DND-41 (cell line): ENCODE data around the gene CHMP1B.

ENCODE experiments used
- EZH2 ChIP-seq: IDR thresholded peaks from 3 replicates; pipeline ENCODE4 v1.6.1; 2012; ENCODE audit warnings: borderline replicate concordance, low read depth, mild to moderate bottlenecking, moderate library complexity, low read length, inconsistent platforms; ENCODE audit not compliant: severe bottlenecking
- TF ChIP-seq, protein P1 (sequence below): IDR thresholded peaks from 2 replicates; pipeline ENCODE4 v1.5.1; 2012; ENCODE audit warnings: borderline replicate concordance, low read length, moderate library complexity, mild to moderate bottlenecking; ENCODE audit not compliant: poor library complexity, severe bottlenecking; ENCODE audit errors: extremely low read depth

DNA sequence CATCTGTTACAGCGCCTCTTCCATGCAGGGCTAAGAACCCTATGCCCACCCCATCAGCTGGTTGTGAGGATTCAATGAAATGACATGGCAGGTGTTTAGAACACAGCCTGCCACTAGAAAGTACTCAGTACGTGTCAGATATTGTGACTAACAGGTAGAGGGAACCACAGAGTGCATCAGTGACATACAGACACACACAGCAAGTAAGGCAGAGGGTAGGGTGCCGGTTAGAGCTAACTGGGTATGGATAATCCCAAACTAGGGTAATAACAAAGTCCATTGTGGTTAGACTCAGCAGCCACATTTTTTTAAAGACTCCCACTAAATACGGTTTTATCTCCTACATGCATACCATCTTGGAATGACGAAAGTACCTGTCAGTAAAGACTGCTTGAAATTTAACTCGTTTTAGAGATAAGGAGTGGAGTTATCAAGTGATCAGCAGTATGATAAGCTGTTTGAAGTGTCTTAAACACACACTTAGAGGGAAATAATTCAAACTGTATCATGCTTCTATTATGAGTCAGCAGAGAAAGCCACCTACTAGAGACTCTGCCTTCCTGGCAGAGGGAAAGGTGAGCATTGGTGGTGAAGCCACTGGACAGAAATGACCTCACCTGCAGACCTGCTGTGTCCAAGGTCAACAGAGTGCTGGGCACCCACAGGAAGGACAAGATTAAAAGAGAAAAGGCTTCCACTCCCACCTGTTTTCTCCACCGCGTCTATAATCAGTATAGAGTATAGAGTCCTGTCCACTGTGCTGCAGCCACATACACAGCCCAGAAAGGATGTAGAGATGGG is 36.3 kb downstream of the CHMP1B start:
- TF ChIP-seq, protein P1, sequence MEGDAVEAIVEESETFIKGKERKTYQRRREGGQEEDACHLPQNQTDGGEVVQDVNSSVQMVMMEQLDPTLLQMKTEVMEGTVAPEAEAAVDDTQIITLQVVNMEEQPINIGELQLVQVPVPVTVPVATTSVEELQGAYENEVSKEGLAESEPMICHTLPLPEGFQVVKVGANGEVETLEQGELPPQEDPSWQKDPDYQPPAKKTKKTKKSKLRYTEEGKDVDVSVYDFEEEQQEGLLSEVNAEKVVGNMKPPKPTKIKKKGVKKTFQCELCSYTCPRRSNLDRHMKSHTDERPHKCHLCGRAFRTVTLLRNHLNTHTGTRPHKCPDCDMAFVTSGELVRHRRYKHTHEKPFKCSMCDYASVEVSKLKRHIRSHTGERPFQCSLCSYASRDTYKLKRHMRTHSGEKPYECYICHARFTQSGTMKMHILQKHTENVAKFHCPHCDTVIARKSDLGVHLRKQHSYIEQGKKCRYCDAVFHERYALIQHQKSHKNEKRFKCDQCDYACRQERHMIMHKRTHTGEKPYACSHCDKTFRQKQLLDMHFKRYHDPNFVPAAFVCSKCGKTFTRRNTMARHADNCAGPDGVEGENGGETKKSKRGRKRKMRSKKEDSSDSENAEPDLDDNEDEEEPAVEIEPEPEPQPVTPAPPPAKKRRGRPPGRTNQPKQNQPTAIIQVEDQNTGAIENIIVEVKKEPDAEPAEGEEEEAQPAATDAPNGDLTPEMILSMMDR = no peak
- no peak for TF ChIP-seq EZH2
